Uterus (tissue), 2 donors: ENCODE measurements around the gene RALA.

Experiments
- CTCF ChIP-seq, 4 experiments: fragments of 200-600 bp in 2 of 4; fragments of 450-650 bp in 2 of 4; sonication (generic) in 2 of 4; IDR thresholded peaks; one replicate each; pipeline ENCODE4 v1.5.1; 2016 to 2019; ENCODE audit warnings: antibody characterized with exemption in 4 of 4, mild to moderate bottlenecking in 2 of 4, moderate library complexity in 1 of 4
- POLR2A ChIP-seq, 2 donors: fragments of 450-650 bp; IDR thresholded peaks; one replicate each; pipeline ENCODE4 v1.6.1; 2016; ENCODE audit warnings: antibody characterized with exemption in 2 of 2, mild to moderate bottlenecking in 1 of 2, moderate library complexity in 1 of 2

GRCh38 chr7:39624935-39625694, 1.7 kb downstream of the RALA start:
- TF ChIP-seq CTCF (IDR thresholded peaks at IDR 0.05) (no peak), POLR2A (IDR thresholded peaks at IDR 0.05) (no peak)
